HG02840 (cell line): ENCODE results near the gene NRXN3.

ENCODE experiments used
- ATAC-seq: cut with Tn5 transposase; IDR thresholded peaks from one replicate; pipeline ENCODE4 v1.9.1; 2021; ENCODE audit warnings: mild to moderate bottlenecking, moderate library complexity, moderate number of reproducible peaks; ENCODE audit not compliant: unreplicated experiment, low FRiP score

The NRXN3 gene

GRCh38 chr14:79287976-79288375 is 1117.8 kb downstream of the NRXN3 start:
- ATAC-seq, result no peak

- no peak for ATAC-seq
These were observed 1123.5 kb downstream of the NRXN3 start for GRCh38 chr14:79293482-79294177.

DNA sequence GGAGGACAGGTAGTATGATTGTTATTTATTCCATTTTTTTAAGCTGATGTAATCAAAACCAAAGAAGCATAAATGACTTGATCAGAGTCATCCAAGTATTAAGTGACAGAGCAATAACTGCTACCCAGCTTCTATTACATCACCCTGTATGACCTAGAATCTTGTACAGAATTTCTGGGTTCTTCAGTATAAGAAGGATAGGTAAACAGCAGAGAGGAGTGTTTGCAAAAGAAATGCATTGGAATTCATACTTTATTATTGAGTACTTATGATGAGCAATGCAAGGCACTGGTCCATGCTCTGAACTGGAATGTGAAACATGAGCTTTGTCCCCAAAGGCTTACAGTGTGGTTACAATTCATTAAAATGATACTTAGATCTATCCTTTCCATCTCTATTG is 1124.3 kb downstream of the NRXN3 start:
- ATAC-seq, result no peak

DNA sequence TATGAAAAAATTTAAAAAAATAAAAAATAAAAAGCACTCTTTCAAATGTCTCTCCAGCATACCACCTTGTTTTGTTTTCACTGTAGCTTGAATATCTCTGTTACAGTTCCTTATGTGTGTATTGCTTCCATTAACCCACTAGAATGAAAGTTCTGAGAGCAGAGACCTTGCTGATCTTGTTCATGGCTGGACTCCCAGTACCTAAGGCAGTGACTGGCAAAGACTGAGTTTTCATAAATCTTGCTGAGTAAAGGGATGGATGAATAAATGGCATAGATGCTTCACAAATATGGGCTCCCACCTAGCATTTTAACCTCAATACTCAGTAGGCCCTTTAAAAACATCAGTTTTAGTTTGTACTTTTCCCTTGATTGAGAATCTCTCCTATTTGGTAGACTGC is 1125.2 kb downstream of the NRXN3 start:
- no peak for ATAC-seq

DNA sequence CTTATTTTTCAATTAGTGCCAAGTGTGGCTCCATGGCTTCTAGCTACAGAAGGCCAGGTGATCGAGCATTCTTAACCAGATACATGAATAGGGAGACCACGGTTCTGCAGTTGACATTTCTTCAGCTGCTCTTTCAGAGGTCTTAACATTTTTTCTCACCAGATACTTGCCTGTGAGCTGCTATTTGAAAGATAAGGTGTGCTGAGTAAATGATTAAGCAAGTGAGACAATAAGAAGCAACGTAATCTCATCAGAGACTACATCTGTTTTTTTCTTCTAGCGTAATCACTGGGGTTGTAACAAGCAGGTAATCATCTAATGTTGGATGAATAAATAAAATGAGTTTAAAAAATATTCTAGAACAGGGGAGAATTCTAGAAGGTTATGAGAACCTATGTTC is 1128.2 kb downstream of the NRXN3 start:
- ATAC-seq, result no peak

DNA sequence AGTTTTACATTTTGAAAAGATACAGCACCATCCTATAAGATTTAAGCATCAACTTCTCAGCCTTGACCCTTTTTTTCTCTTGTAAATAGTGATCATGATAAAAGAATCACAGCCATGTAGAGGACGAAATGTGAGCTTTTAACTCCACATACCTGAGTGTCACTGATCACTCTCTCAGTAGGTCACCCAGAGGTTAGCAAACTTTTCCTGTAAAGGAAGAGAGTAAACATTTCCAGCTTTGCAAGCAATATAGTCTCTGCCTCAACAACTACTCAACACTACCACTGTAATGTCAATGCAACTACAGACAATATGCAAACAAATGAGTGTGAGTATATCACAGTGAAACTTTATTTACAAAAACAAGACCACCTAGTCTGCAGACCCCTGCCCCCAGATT is 1129.0 kb downstream of the NRXN3 start:
- no peak for ATAC-seq

DNA sequence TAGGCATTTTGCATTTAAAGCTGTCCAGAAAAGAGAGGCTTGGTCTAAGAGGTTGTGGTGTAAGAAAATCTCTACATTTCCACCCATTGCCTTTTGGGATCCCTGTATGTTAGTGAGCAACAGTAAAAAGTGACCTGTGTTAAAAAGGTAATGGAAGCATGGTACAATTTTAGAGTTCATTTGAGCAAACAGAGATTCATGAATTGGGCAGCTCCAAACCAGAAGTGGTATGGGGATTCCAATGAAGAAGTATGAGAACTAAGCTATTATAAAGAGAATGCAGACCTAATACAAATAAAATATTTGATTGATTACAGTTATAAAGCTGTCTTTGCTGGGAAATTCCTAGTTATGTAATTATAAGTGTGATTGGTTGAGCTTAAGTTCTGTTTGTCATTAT is 1134.1 kb downstream of the NRXN3 start:
- no peak for ATAC-seq

- ATAC-seq, result no peak
These were observed 1136.4 kb downstream of the NRXN3 start for GRCh38 chr14:79306546-79306945.

- ATAC-seq, result no peak
These were observed 1148.2 kb downstream of the NRXN3 start for GRCh38 chr14:79318371-79318770.

GRCh38 chr14:79320561-79320960 is 1150.4 kb downstream of the NRXN3 start:
- ATAC-seq, result no peak

- no peak for ATAC-seq
These were observed 1150.9 kb downstream of the NRXN3 start for GRCh38 chr14:79321070-79321469.

- ATAC-seq, result no peak
These were observed 1154.9 kb downstream of the NRXN3 start for GRCh38 chr14:79325071-79325470.

DNA sequence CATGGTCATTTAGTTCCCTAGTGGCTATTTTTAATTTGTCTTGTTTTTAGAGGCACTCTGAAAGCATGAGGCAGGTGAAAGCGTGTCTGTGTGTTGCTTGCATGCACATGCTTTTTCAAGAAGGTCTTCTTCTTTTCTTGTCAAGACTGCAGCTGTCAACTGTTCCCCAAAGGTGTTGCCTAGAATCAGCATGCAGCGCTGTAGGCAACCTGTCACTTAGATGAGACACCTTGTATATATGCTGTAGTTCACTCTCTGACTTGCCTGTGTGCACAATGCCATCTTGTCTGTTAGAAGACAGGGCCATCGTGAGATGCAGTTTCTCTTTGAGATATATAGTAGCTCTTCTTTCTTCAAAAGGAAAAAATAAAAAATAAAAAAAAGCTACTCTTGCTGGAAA is 1155.4 kb downstream of the NRXN3 start:
- no peak for ATAC-seq

DNA sequence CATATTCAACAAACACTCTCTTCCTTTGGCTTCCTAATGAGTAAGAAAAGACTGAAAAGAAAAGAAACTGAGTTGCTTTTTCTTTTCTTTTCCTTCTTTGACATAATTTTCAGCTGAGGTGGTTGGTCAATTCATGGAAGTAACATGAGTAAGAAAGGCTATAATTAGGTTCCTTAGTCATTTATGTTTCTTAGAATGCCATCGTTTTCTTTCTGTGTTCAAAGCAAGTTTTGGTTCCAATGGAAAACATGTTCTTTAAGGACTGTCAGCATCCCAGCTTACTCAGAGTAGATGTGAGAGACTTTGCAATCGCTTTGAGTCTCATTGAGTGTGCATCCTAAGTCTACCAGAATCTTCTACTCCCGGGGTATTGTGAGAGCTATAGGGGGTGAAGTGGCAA is 1158.7 kb downstream of the NRXN3 start:
- ATAC-seq, result no peak

DNA sequence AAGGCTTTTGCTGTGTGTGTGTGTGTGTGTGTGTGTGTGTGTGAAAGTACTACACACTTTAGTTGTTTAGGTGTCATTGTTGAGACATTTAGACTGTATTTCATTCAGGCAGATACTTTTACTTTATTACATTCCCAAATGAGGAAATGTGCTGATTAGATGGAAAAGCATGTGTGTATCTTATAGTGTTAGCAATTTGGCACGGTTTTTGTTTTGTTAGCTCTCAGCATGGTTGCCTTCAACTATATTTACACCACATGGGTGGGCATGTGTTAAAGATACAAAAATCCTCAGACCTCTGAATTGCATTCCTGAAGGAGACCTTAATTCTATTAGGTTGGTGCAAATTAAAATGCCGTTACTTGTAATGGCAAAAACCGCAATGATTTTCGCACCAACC is 1161.7 kb downstream of the NRXN3 start:
- ATAC-seq, result no peak

DNA sequence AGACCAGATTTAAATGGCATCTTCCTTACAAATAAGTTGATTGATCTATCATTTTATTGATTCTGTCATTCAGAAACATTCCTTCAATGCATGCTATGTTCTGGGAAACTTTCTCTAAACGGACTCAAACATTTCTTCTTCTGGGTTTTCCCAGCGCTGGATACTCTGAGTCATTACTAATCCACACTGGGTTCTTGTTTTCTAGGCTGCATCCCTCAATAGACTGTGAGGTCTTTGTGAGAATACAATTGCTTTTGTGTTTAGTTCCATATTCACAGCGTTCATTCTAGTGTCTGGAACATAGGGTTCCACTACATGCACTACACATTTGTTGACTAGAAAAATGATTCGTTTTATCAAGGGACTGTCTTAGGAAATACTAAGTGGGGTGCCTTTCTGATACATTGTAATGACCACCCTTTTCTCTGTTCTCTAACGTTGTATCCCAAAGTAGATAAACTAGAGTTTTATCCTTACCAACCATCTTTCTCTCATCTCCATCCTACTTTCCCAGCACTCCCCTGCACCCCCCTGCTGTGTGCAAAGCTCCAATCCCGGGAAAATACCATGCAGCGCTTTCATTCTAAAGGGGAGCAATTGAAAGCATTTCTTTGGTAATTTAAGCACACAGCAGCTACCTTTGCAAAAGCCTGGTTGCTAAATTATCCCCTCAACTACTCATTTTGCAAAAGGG is 1162.5 kb downstream of the NRXN3 start:
- ATAC-seq, result no peak

DNA sequence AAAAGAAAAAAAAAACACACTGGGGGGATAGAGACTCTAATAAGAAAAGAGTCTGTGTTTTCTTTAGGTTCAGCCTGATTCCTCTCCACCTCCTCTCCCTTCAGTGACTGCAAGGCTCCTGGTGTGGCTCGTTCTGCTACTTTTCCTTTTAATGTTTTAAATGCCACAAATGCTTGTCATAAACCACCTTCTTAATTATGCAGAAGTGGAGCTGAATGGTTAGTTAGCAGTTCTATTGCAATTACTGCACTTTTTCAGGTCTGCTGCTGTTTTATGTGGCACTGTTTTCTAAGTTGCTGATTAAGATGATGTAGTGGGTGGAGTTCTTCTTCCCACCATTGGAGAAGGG is 1163.0 kb downstream of the NRXN3 start:
- no peak for ATAC-seq

DNA sequence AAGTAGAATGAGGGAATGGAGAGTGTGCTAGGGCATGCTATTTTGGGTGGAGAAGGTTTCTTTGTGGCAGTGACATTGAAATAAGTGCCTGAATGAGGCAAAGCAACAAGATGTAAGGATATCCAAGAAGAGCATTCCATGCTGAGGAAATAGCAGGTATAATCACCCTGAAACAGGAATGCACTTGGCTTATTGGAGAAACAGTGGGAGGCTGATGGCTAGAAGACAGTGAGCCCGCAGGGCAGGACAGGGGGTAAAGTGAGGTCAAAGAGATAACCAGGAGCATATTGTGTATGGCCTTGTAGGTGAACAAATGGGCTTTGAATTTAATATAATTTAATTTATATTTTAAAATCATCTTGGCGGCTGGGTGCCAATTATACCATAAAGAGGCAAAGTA is 1164.1 kb downstream of the NRXN3 start:
- no peak for ATAC-seq

GRCh38 chr14:79337761-79338160 is 1167.6 kb downstream of the NRXN3 start:
- ATAC-seq, result no peak

GRCh38 chr14:79342942-79343341 is 1172.8 kb downstream of the NRXN3 start:
- ATAC-seq, result no peak

DNA sequence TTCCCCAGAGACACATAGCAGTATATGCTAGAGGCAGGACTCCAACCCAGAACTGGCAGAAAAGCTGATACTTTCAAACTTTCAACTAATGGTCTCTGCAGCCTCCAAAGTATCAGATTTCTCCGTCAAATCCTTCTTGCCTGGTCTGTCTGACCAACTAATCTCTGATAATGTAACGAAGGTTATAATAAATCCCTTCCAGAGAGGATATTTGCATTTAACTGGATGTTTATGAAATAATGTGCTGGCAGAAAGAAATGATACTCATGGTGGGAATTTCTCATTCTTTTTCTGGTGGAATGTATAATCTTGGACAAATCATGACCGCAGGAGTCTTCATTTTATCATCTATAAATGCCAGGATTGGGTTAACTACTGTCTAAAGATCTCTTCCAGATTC is 1180.8 kb downstream of the NRXN3 start:
- no peak for ATAC-seq

DNA sequence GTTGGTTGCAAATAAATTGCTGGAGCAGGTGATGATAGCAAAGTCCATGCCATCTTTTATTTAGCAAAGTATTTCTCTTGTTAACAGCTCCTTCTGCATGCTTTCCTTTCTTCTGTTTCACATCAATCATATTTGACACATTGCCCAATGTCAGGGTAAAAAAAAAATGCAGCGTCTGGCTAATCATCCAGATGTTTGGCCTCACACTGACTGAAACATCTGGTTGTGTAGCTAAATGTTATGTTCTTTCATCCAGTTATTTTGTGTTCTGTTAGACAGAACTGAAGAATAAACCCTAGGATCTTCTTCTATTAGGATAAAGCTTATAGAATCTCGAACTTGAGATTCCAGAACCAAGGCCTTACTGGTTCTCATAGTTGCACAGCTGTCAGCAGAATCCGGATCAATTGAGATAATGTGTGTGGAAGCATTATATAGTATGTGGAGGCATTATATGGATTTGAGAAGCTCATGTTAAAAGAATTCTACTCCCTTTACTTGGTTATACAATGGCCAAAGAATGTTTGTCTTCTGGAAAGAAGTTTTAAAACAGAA is 1182.0 kb downstream of the NRXN3 start:
- ATAC-seq, result no peak
